ENCODE results near the gene KRTAP10-1. TPM values are rescaled to one million over a fixed set of nuclear protein-coding genes. Genes with fewer than 3 reads are reported as not detected.

The KRTAP10-1 gene
- polyA plus RNA-seq, 1 donor (not counting 4 experiments of a cell fraction or from before 2014, with no cell fraction given), result not detected

GRCh38 chr21:44528634-44528995 lies 11.4 kb downstream of the KRTAP10-1 start:
- FAIRE-seq, result no peak
- no peak overlapping the region for H3K9ac ChIP-seq (ENCODE audit: control insufficient read depth, extremely low read depth, insufficient read depth, low read length)
- H3K9me3 ChIP-seq (ENCODE audit: control insufficient read depth, low read depth, low read length), result peaks cover 23% of the 10 kb centered on the region
- H3K27ac ChIP-seq (ENCODE audit: control insufficient read depth, insufficient read depth, low read length), result no peak overlapping the region
- DNase-seq (ENCODE audit: low read depth, low spot score), result no peak
- H3K4me3 ChIP-seq (ENCODE audit: control insufficient read depth in 2 of 3, extremely low read depth in 1 of 3, insufficient read depth in 2 of 3, low read depth in 1 of 3, low read length in 3 of 3), result no peak overlapping the region
- no peaks in the 10 kb centered on the region for H3K79me2 ChIP-seq (ENCODE audit: control insufficient read depth, insufficient read depth, low read length)
- H3K9me1 ChIP-seq (ENCODE audit: control insufficient read depth, extremely low read depth, insufficient read depth, low read length), result no peaks in the 10 kb centered on the region
- dilution Hi-C loops (cut with MboI; ENCODE audit: extremely low pct_ligation_motif_present, low sequenced_read_pairs), result no loop called here
- H2AFZ ChIP-seq (ENCODE audit: control insufficient read depth, low read length), result no peak overlapping the region
- no peaks in the 10 kb centered on the region for H4K20me1 ChIP-seq (ENCODE audit: control insufficient read depth, extremely low read depth, insufficient read depth, low read length)
- H3K4me2 ChIP-seq (ENCODE audit: control insufficient read depth, extremely low read depth, insufficient read depth, low read depth, low read length), result no peak overlapping the region
- H3K36me3 ChIP-seq (ENCODE audit: control insufficient read depth in 2 of 2, extremely low read depth in 1 of 2, insufficient read depth in 2 of 2, low read length in 2 of 2), result no peaks in the 10 kb centered on the region
- H3K27me3 ChIP-seq (ENCODE audit: control insufficient read depth, extremely low read depth, insufficient read depth, low read length), result no peaks in the 10 kb centered on the region
- H3K4me1 ChIP-seq (ENCODE audit: control insufficient read depth, extremely low read depth, insufficient read depth, low read length), result no peaks in the 10 kb centered on the region
- TF ChIP-seq EZH2 (IDR thresholded peaks at IDR 0.05; ENCODE audit: low read length), result no peak
- TF ChIP-seq CTCF (optimal IDR thresholded peaks at IDR 0.05 in 1 of 3, IDR thresholded peaks at IDR 0.05 in 1 of 3, conservative IDR thresholded peaks at IDR 0.05 in 1 of 3; ENCODE audit: extremely low read depth in 1 of 3, insufficient read depth in 2 of 3, low read length in 3 of 3), result no peak

GRCh38 chr21:44527983-44528633 lies 11.9 kb downstream of the KRTAP10-1 start:
- TF ChIP-seq EZH2 (IDR thresholded peaks at IDR 0.05; ENCODE audit: low read length) (no peak), CTCF (optimal IDR thresholded peaks at IDR 0.05 in 1 of 3, IDR thresholded peaks at IDR 0.05 in 1 of 3, conservative IDR thresholded peaks at IDR 0.05 in 1 of 3; ENCODE audit: extremely low read depth in 1 of 3, insufficient read depth in 2 of 3, low read length in 3 of 3) (no peak)
- Histone ChIP-seq H2AFZ (ENCODE audit: control insufficient read depth, low read length) (no peak overlapping the region), H3K4me3 (ENCODE audit: control insufficient read depth in 2 of 3, extremely low read depth in 1 of 3, insufficient read depth in 2 of 3, low read depth in 1 of 3, low read length in 3 of 3) (no peak overlapping the region), H3K4me2 (ENCODE audit: control insufficient read depth, extremely low read depth, insufficient read depth, low read depth, low read length) (no peak overlapping the region), H3K9me3 (ENCODE audit: control insufficient read depth, low read depth, low read length) (peaks cover 28% of the 10 kb centered on the region), H3K79me2 (ENCODE audit: control insufficient read depth, insufficient read depth, low read length) (no peaks in the 10 kb centered on the region), H3K4me1 (ENCODE audit: control insufficient read depth, extremely low read depth, insufficient read depth, low read length) (no peaks in the 10 kb centered on the region), H3K27ac (ENCODE audit: control insufficient read depth, insufficient read depth, low read length) (no peak overlapping the region), H3K9ac (ENCODE audit: control insufficient read depth, extremely low read depth, insufficient read depth, low read length) (no peak overlapping the region), H4K20me1 (ENCODE audit: control insufficient read depth, extremely low read depth, insufficient read depth, low read length) (no peaks in the 10 kb centered on the region), H3K36me3 (ENCODE audit: control insufficient read depth in 2 of 2, extremely low read depth in 1 of 2, insufficient read depth in 2 of 2, low read length in 2 of 2) (no peaks in the 10 kb centered on the region), H3K9me1 (ENCODE audit: control insufficient read depth, extremely low read depth, insufficient read depth, low read length) (no peaks in the 10 kb centered on the region), H3K27me3 (ENCODE audit: control insufficient read depth, extremely low read depth, insufficient read depth, low read length) (no peaks in the 10 kb centered on the region)
- DNase-seq (ENCODE audit: low read depth, low spot score), result no peak
- dilution Hi-C loops (cut with MboI; ENCODE audit: extremely low pct_ligation_motif_present, low sequenced_read_pairs), result no loop called here
- FAIRE-seq, result no peak
